K562 (cell line): ENCODE results near the gene PSD4. TPM values are rescaled to one million over a fixed set of nuclear protein-coding genes. Genes with fewer than 3 reads are reported as not detected.

Experiments
- SRSF9 ChIP-seq: fragments of 200-400 bp; formaldehyde crosslinking; IDR thresholded peaks from 2 replicates; pipeline ENCODE4 v1.6.1; 2017; ENCODE audit warnings: low read depth, low read length, borderline replicate concordance
- ZNF561 ChIP-seq: fragments of 450-650 bp; formaldehyde crosslinking; conservative IDR thresholded peaks from 2 replicates; pipeline ENCODE4 v1.4.0; 2020; ENCODE audit warnings: mild to moderate bottlenecking, moderate library complexity
- ZNF778 ChIP-seq: fragments of 450-650 bp; formaldehyde crosslinking; IDR thresholded peaks from 2 replicates; pipeline ENCODE4 v1.4.0; 2020; ENCODE audit warnings: mild to moderate bottlenecking, moderate library complexity
- polyA plus RNA-seq, 8 experiments: library from polyadenylated mRNA; depleted of rRNA in 4 of 8; stranded (reverse) in 5 of 8; unstranded in 3 of 8; fragments of >200 nt; fragmentation: Nextera tagmentation in 2 of 8; fragmentation: Illumina TruSeq in 1 of 8; extraction: Ambion mirVana in 2 of 8; extraction: Trizol in 1 of 8; gene quantifications; 2 replicates each; pipeline versions ENCODE4 v1.2.1 to v1.2.3, GENCODE V29; 2011 to 2014; ENCODE audit warnings: inconsistent platforms in 1 of 8, missing spikeins in 1 of 8
- total RNA-seq, 7 experiments: library from RNA; depleted of rRNA in 6 of 7; stranded (reverse); fragments of >200 nt in 6 of 7; fragmentation: Illumina TruSeq in 2 of 7; extraction: Trizol in 2 of 7; gene quantifications; 2 replicates each; pipeline versions ENCODE4 v1.2.1 to v1.2.3, GENCODE V29; 2011 to 2021; ENCODE audit warnings: low replicate concordance in 1 of 7
- TF ChIP-seq, protein P1 (sequence below), 2 experiments: fragments of 450-650 bp in 1 of 2; sonication (generic) in 1 of 2; formaldehyde crosslinking in 1 of 2; IDR thresholded peaks; 2 replicates each; pipeline versions ENCODE4 v1.7.1 to v1.9.0; 2016 to 2022; ENCODE audit warnings: inconsistent platforms in 1 of 2, mild to moderate bottlenecking in 1 of 2, missing genetic modification reagents in 1 of 2
- TF ChIP-seq, protein P2 (sequence below): sonication (generic); formaldehyde crosslinking; IDR thresholded peaks from 2 replicates; pipeline ENCODE4 v1.8.0; 2023; ENCODE audit warnings: missing genetic modification reagents, mild to moderate bottlenecking, borderline replicate concordance

Gene PSD4
- total and polyA plus RNA-seq, 9 of the 15 experiments (the other 6 are each of a cell fraction or from before 2014, with no cell fraction given): 0.46 to 54.0 (median 20.8) TPM

DNA sequence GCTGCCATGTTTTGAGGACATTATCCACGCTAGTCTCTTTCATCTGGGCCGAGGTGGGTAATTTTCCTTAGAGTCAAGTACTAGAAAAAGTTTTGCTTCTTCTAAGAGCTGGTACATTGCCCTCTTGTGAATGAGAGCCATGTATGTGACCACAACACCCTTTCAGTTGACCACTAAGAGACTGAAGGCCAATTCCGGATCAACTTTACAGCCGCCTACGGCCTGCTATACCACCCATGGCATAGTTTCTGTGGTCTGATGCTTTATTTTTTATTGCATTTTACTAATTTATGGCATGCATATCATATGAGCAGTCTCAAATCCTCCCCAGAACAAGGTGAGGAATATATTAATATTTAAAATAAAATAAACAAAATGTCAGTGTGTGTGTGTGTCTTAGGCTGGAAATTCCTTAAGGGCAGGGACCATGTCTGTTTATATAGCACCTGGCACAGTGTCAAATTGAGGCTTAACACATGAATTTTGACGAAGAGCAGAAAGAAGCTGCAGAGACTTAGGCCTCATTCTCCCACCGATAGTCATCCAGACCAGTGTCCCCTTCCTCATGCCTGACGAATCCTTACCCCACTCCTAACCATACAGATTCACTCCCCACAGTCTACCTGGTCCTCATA is 35.4 kb downstream of the PSD4 start (continued):
- TF ChIP-seq, protein P1, sequence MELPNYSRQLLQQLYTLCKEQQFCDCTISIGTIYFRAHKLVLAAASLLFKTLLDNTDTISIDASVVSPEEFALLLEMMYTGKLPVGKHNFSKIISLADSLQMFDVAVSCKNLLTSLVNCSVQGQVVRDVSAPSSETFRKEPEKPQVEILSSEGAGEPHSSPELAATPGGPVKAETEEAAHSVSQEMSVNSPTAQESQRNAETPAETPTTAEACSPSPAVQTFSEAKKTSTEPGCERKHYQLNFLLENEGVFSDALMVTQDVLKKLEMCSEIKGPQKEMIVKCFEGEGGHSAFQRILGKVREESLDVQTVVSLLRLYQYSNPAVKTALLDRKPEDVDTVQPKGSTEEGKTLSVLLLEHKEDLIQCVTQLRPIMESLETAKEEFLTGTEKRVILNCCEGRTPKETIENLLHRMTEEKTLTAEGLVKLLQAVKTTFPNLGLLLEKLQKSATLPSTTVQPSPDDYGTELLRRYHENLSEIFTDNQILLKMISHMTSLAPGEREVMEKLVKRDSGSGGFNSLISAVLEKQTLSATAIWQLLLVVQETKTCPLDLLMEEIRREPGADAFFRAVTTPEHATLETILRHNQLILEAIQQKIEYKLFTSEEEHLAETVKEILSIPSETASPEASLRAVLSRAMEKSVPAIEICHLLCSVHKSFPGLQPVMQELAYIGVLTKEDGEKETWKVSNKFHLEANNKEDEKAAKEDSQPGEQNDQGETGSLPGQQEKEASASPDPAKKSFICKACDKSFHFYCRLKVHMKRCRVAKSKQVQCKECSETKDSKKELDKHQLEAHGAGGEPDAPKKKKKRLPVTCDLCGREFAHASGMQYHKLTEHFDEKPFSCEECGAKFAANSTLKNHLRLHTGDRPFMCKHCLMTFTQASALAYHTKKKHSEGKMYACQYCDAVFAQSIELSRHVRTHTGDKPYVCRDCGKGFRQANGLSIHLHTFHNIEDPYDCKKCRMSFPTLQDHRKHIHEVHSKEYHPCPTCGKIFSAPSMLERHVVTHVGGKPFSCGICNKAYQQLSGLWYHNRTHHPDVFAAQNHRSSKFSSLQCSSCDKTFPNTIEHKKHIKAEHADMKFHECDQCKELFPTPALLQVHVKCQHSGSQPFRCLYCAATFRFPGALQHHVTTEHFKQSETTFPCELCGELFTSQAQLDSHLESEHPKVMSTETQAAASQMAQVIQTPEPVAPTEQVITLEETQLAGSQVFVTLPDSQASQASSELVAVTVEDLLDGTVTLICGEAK (IDR thresholded peaks at IDR 0.05): no peak
- TF ChIP-seq, protein P1 (CRISPR knock-in tag; IDR thresholded peaks at IDR 0.05): no peak
- TF ChIP-seq ZNF561 (CRISPR knock-in tag): no peak
- TF ChIP-seq, protein P2, sequence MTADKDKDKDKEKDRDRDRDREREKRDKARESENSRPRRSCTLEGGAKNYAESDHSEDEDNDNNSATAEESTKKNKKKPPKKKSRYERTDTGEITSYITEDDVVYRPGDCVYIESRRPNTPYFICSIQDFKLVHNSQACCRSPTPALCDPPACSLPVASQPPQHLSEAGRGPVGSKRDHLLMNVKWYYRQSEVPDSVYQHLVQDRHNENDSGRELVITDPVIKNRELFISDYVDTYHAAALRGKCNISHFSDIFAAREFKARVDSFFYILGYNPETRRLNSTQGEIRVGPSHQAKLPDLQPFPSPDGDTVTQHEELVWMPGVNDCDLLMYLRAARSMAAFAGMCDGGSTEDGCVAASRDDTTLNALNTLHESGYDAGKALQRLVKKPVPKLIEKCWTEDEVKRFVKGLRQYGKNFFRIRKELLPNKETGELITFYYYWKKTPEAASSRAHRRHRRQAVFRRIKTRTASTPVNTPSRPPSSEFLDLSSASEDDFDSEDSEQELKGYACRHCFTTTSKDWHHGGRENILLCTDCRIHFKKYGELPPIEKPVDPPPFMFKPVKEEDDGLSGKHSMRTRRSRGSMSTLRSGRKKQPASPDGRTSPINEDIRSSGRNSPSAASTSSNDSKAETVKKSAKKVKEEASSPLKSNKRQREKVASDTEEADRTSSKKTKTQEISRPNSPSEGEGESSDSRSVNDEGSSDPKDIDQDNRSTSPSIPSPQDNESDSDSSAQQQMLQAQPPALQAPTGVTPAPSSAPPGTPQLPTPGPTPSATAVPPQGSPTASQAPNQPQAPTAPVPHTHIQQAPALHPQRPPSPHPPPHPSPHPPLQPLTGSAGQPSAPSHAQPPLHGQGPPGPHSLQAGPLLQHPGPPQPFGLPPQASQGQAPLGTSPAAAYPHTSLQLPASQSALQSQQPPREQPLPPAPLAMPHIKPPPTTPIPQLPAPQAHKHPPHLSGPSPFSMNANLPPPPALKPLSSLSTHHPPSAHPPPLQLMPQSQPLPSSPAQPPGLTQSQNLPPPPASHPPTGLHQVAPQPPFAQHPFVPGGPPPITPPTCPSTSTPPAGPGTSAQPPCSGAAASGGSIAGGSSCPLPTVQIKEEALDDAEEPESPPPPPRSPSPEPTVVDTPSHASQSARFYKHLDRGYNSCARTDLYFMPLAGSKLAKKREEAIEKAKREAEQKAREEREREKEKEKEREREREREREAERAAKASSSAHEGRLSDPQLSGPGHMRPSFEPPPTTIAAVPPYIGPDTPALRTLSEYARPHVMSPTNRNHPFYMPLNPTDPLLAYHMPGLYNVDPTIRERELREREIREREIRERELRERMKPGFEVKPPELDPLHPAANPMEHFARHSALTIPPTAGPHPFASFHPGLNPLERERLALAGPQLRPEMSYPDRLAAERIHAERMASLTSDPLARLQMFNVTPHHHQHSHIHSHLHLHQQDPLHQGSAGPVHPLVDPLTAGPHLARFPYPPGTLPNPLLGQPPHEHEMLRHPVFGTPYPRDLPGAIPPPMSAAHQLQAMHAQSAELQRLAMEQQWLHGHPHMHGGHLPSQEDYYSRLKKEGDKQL: no peak
- no peak for TF ChIP-seq SRSF9
- TF ChIP-seq ZNF778 (CRISPR knock-in tag): no peak
